Astrocyte (in vitro differentiated cells and primary cell): ENCODE data around the gene GPN2. TPM values are rescaled to one million over a fixed set of nuclear protein-coding genes. Genes with fewer than 3 reads are reported as not detected.

ENCODE experiments used
- DNase-seq: peaks from one replicate; pipeline ENCODE4 v3.0.0-alpha.2; 2010; ENCODE audit warnings: low read depth
- FAIRE-seq: peaks from 2 replicates; lab custom pipeline; 2011; peaks lifted over from hg19 to GRCh38; lab: Jason Lieb, UNC
- H2AFZ ChIP-seq: 2 replicates; pipeline ENCODE4 v1.6.0; 2012; ENCODE audit warnings: low read depth, low read length, inconsistent platforms
- H3K27ac ChIP-seq: 2 replicates; pipeline ENCODE4 v1.5.1; 2011; ENCODE audit warnings: low read depth, low read length, inconsistent platforms
- H3K27me3 ChIP-seq: 2 replicates; pipeline ENCODE4 v1.6.0; 2011; ENCODE audit warnings: low read length, inconsistent platforms; ENCODE audit not compliant: insufficient read depth
- H3K36me3 ChIP-seq: 2 replicates; pipeline ENCODE4 v1.5.1; 2011; ENCODE audit warnings: low read length, inconsistent platforms; ENCODE audit not compliant: insufficient read depth
- H3K4me1 ChIP-seq: 2 replicates; pipeline ENCODE4 v1.5.1; 2011; ENCODE audit warnings: low read length, inconsistent platforms; ENCODE audit not compliant: insufficient read depth
- H3K4me2 ChIP-seq: 2 replicates; pipeline ENCODE4 v1.6.0; 2012; ENCODE audit warnings: low read length, inconsistent platforms
- H3K4me3 ChIP-seq: 2 replicates; pipeline ENCODE4 v1.5.1; 2011; ENCODE audit warnings: low read depth, mild to moderate bottlenecking, low read length, inconsistent platforms; ENCODE audit not compliant: insufficient read depth
- H3K79me2 ChIP-seq: 2 replicates; pipeline ENCODE4 v1.6.0; 2012; ENCODE audit warnings: mild to moderate bottlenecking, low read length, inconsistent platforms; ENCODE audit not compliant: insufficient read depth
- H3K9ac ChIP-seq: 2 replicates; pipeline ENCODE4 v1.6.0; 2012; ENCODE audit warnings: mild to moderate bottlenecking, low read length, inconsistent platforms
- H3K9me3 ChIP-seq: 2 replicates; pipeline ENCODE4 v1.5.1; 2012; ENCODE audit warnings: low read depth, mild to moderate bottlenecking, low read length, inconsistent platforms; ENCODE audit not compliant: insufficient read depth
- H4K20me1 ChIP-seq: 2 replicates; pipeline ENCODE4 v1.6.0; 2012; ENCODE audit warnings: low read length, inconsistent platforms; ENCODE audit not compliant: insufficient read depth
- H3K27ac Mint-ChIP-seq: one replicate; pipeline ENCODE4 v1.8.0; 2021; ENCODE audit warnings: mild to moderate bottlenecking, mixed read lengths; ENCODE audit not compliant: unreplicated experiment
- H3K27me3 Mint-ChIP-seq: one replicate; pipeline ENCODE4 v1.8.0; 2021; ENCODE audit warnings: low read depth, mixed read lengths; ENCODE audit not compliant: unreplicated experiment
- H3K36me3 Mint-ChIP-seq: one replicate; pipeline ENCODE4 v1.8.0; 2021; ENCODE audit warnings: low read depth, mixed read lengths; ENCODE audit not compliant: unreplicated experiment
- H3K4me1 Mint-ChIP-seq: one replicate; pipeline ENCODE4 v1.8.0; 2021; ENCODE audit warnings: low read depth, mixed read lengths; ENCODE audit not compliant: unreplicated experiment
- H3K4me3 Mint-ChIP-seq: one replicate; pipeline ENCODE4 v1.8.0; 2021; ENCODE audit warnings: mild to moderate bottlenecking, moderate library complexity, mixed read lengths; ENCODE audit not compliant: unreplicated experiment
- H3K9me3 Mint-ChIP-seq: one replicate; pipeline ENCODE4 v1.8.0; 2021; ENCODE audit warnings: mild to moderate bottlenecking, mixed read lengths; ENCODE audit not compliant: unreplicated experiment
- CTCF ChIP-seq: IDR thresholded peaks from 2 replicates; pipeline ENCODE4 v1.5.1; 2011; ENCODE audit warnings: low read depth, mild to moderate bottlenecking, inconsistent platforms, low read length, moderate library complexity; ENCODE audit not compliant: insufficient read depth
- EZH2 ChIP-seq: IDR thresholded peaks from 2 replicates; pipeline ENCODE4 v1.6.1; 2012; ENCODE audit warnings: mild to moderate bottlenecking, low read length, inconsistent platforms; ENCODE audit not compliant: insufficient read depth
- total RNA-seq: library from RNA; stranded (reverse); gene quantifications from 2 replicates; pipeline ENCODE4 v1.2.1, GENCODE V29; 2021

The GPN2 gene
- total RNA-seq, 1 donor from 2014 or later = 24.5 TPM

- H3K4me3 Mint-ChIP-seq = peak overlapping the region; percentile 27
- Histone ChIP-seq H3K27ac (no peak overlapping the region), H4K20me1 (no peaks in the 10 kb centered on the region), H3K4me2 (no peak overlapping the region), H3K27me3 (no peaks in the 10 kb centered on the region), H3K9me3 (no peaks in the 10 kb centered on the region), H2AFZ (peak overlapping the region; percentile 8), H3K79me2 (no peaks in the 10 kb centered on the region), H3K4me1 (peaks cover 13% of the 10 kb centered on the region), H3K4me3 (no peak overlapping the region), H3K9ac (no peak overlapping the region), H3K36me3 (no peaks in the 10 kb centered on the region)
- no peaks in the 10 kb centered on the region for H3K27me3 Mint-ChIP-seq
- peaks cover 9% of the 10 kb centered on the region for H3K4me1 Mint-ChIP-seq
- TF ChIP-seq EZH2 (no peak), CTCF (no peak)
- peaks cover 3% of the 10 kb centered on the region for H3K9me3 Mint-ChIP-seq
- no peak for DNase-seq
- peak overlapping the region; percentile 20 for H3K27ac Mint-ChIP-seq
- no peak for FAIRE-seq
- H3K36me3 Mint-ChIP-seq = peaks cover under 1% of the 10 kb centered on the region
Observed at GRCh38 chr1:26861286-26861701, 28.8 kb downstream of the GPN2 start.

GRCh38 chr1:26858891-26859640 is 31.0 kb downstream of the GPN2 start:
- no peak overlapping the region for H3K4me3 Mint-ChIP-seq
- H3K27ac ChIP-seq = no peak overlapping the region
- no peak overlapping the region for H3K4me2 ChIP-seq
- DNase-seq = no peak
- peaks cover 7% of the 10 kb centered on the region for H3K36me3 Mint-ChIP-seq
- peaks cover 9% of the 10 kb centered on the region for H3K4me1 Mint-ChIP-seq
- no peaks in the 10 kb centered on the region for H3K9me3 ChIP-seq
- no peak overlapping the region for H2AFZ ChIP-seq
- H3K36me3 ChIP-seq = peaks cover 3% of the 10 kb centered on the region
- H3K79me2 ChIP-seq = no peaks in the 10 kb centered on the region
- no peak overlapping the region for H3K27ac Mint-ChIP-seq
- no peaks in the 10 kb centered on the region for H3K27me3 Mint-ChIP-seq
- no peak overlapping the region for H3K4me3 ChIP-seq
- H3K9ac ChIP-seq = no peak overlapping the region
- no peaks in the 10 kb centered on the region for H4K20me1 ChIP-seq
- H3K9me3 Mint-ChIP-seq = peaks cover 3% of the 10 kb centered on the region
- no peak for FAIRE-seq
- no peaks in the 10 kb centered on the region for H3K27me3 ChIP-seq
- TF ChIP-seq CTCF (no peak), EZH2 (no peak)
- peaks cover 2% of the 10 kb centered on the region for H3K4me1 ChIP-seq

- Histone ChIP-seq H3K4me3 (no peak overlapping the region), H3K27me3 (no peaks in the 10 kb centered on the region), H3K36me3 (peaks cover 8% of the 10 kb centered on the region), H2AFZ (no peak overlapping the region), H3K4me2 (no peak overlapping the region), H3K4me1 (no peaks in the 10 kb centered on the region), H3K9me3 (no peaks in the 10 kb centered on the region), H3K79me2 (no peaks in the 10 kb centered on the region), H3K9ac (no peak overlapping the region), H3K27ac (no peak overlapping the region), H4K20me1 (no peaks in the 10 kb centered on the region)
- Mint-ChIP-seq H3K4me1 (peaks cover 9% of the 10 kb centered on the region), H3K27ac (peak overlapping the region; percentile 58), H3K27me3 (no peaks in the 10 kb centered on the region), H3K9me3 (peaks cover 3% of the 10 kb centered on the region), H3K4me3 (no peak overlapping the region), H3K36me3 (peaks cover 9% of the 10 kb centered on the region)
- TF ChIP-seq CTCF (no peak), EZH2 (no peak)
- DNase-seq (no peak), FAIRE-seq (no peak)
Observed at GRCh38 chr1:26858160-26858559, 31.9 kb downstream of the GPN2 start.
